ENCODE results near the gene RREB1. TPM values are rescaled to one million over a fixed set of nuclear protein-coding genes. Genes with fewer than 3 reads are reported as not detected.
A peak's percentile ranks its signal among the peaks of the same experiment; 100 is the strongest.

The RREB1 gene
- total and polyA plus RNA-seq, 5 experiments from 2014 or later: 2.5 to 53.0 (median 5.8) TPM

DNA sequence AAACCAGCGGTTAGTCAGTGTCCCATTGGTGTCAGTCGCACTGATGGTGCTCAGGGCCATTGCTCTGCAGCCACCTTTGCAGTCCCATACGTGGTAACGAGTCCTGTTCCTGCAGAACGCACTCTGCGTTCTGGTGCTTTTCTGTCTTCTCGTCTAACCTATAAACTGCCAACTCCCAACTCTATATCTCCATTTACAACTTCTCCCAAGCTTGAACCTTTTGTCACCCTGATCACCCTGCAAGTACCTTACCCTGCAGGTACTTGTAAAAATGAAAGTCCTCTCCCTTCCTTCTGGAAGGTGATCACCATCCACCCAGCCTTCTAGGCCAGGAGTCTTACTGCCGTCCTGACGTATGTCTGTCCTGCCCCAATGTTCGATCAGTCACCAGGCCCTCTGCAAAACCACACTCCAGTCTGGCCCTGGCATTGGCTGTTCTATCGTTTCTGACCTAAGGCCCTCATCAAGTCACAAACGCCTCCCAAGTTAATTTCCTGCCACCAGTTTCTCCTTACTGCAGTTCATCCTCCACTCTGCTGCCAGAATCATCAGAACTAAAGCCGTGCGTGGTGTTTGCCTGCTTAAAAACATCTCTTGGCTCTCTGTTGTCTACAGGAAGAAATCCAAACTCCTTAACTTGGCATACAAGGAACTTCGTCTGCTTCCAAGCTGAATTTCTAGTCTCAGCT is 7.9 kb downstream of the RREB1 start:
- Mint-ChIP-seq H3K27me3 (no peaks in the 10 kb centered on the region), H3K4me3 (peak overlapping the region in 9 of 10 donors; percentile 32 to 83 (median 59))
- POLR2A ChIA-PET: interaction anchor here (1.2 to 14.0 kb wide), 7 partner anchors 9 to 63 kb away, joined by 3 to 139 read pairs (median 6); no protein-coding TSS in a partner anchor

DNA sequence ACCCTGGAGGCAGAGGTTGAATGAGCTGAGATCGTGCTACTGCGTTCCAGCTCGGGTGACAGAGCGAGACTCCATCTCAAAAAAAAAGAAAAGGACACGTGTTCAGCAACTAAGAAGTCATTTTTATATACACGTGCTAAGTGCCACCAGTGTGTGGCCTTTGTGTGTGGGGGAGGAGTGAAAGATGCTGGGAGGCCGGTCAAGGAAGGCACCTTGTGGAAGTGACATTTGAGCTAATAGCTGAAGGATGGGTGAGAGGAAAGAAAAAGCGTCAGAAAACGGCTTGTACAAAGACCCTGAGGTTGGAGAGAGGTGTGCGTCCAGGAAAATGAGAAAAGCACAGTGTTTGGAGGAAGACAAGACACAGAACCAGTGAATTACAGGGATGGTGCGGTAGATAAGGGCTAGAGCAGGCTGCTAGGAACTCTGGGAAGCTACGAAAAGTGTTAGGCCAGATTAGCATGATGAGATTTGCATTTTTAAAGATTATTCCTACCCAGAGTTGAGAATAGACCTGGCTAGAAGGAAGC is 11.6 kb downstream of the RREB1 start:
- peaks cover 0 to 17% (median 6%) of the 10 kb centered on the region in 3 donors for H3K36me3 Mint-ChIP-seq
- DNase-seq (no peak), ATAC-seq (no peak)
- H3K27ac Mint-ChIP-seq: peak overlapping the region in 9 of 10 donors; percentile 11 to 77 (median 44)
- H3K4me3 Mint-ChIP-seq: peak overlapping the region in 1 of 10 donors; percentile 27
- H3K9me3 Mint-ChIP-seq: no peaks in the 10 kb centered on the region
- POLR2A ChIA-PET: interaction anchor here (1.2 to 14.0 kb wide), 2 partner anchors 8 to 10 kb away, joined by 3 to 139 read pairs; no protein-coding TSS in a partner anchor
- H3K4me1 Mint-ChIP-seq: peaks cover 30 to 73% (median 59%) of the 10 kb centered on the region in 4 donors
- H3K27me3 Mint-ChIP-seq: no peaks in the 10 kb centered on the region

More for the DNA sequence above, 7.9 kb downstream of the RREB1 start:
- no peak for DNase-seq
- H3K36me3 Mint-ChIP-seq: peaks cover 0 to 5% (median 0%) of the 10 kb centered on the region in 3 donors
- ATAC-seq: no peak
- H3K4me1 Mint-ChIP-seq: peaks cover 52 to 85% (median 77%) of the 10 kb centered on the region in 4 donors
- peak overlapping the region; percentile 62 to 96 (median 90) for H3K27ac Mint-ChIP-seq
- no peaks in the 10 kb centered on the region for H3K9me3 Mint-ChIP-seq

DNA sequence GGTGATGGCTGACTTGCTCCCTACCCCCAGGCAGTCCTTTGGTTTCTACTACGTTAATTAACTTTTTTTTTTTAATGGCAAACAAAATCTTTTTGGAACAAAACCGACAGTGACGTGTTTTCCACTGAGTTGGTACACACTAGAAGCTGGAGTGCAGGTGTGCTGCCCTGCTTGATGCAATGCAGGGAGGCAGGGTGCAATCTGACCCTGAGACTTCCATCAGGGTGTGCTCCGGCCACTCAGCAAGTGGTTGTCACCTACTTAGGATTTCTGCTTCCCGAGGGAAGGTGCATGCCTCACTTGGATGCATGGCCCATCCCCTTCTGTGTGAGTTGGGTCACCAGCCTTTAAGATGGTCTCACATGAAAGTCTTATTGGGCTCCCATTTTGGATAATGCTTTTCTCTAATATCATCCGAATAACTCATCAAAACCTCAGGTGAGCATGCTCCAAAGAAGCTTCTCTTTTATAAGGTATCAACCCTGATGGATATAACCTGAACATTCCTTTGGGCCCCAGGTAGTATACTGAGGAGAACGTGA is 14.0 kb downstream of the RREB1 start:
- Mint-ChIP-seq H3K4me3 (no peak overlapping the region), H3K27me3 (no peaks in the 10 kb centered on the region), H3K9me3 (no peaks in the 10 kb centered on the region), H3K4me1 (peaks cover 30 to 71% (median 56%) of the 10 kb centered on the region in 4 donors), H3K36me3 (peaks cover 0 to 23% (median 6%) of the 10 kb centered on the region in 3 donors), H3K27ac (peak overlapping the region in 1 of 10 donors; percentile 23)
- ATAC-seq (no peak), DNase-seq (no peak)
- POLR2A ChIA-PET: interaction anchor here (12.9 kb wide), 1 partner anchor 9 kb away, joined by 139 read pairs; the partner anchor contains the start of gene RREB1

DNA sequence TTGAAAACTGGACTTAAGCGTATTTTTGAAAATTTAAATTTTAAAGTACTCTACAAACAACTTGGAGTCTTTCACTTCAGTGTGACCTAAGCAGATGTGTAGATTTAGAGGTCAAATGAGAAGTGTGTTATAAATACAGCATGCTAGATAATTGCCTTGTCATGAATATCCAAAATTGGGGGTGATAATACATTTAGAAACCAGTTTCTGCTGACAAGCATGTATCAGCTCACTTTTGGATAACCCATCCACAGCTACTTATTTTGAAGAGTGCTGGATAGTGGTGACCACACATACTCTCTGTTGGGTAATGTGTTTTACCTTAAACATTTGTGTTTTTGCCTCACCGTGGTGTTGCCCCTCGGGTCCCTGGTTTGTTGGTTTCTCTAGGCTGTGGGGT is 14.9 kb downstream of the RREB1 start:
- Mint-ChIP-seq H3K27ac (peak overlapping the region in 5 of 10 donors; percentile 4 to 59 (median 40)), H3K36me3 (peaks cover 0 to 23% (median 6%) of the 10 kb centered on the region in 3 donors), H3K4me1 (peaks cover 38 to 73% (median 59%) of the 10 kb centered on the region in 4 donors), H3K4me3 (no peak overlapping the region), H3K27me3 (no peaks in the 10 kb centered on the region), H3K9me3 (no peaks in the 10 kb centered on the region)
- DNase-seq (no peak), ATAC-seq (no peak)
- POLR2A ChIA-PET: interaction anchor here (0.7 to 12.9 kb wide), 2 partner anchors 10 to 35 kb away, joined by 4 to 139 read pairs; partner anchors contain the start of gene RREB1

DNA sequence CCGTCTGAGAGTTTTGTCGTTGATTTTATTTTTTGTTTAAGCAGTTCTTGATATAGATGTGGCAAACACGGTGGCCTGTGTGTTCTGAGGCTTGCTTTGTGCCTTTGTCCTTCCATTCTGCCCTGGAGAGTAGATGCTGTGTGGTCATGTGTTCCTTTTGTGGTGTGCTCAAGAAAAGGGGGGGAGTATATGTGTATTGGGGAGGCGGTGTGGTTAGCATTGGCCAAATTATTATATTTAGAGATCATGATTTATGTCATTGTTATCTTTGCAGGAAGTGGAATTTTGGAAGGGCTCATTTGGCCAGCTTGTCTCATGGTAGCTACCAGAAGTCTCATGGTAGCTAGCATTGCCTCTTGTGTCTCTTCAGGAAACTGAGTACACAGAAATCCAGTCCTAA is 16.4 kb downstream of the RREB1 start:
- peak overlapping the region in 8 of 10 donors; percentile 2 to 74 (median 54) for H3K27ac Mint-ChIP-seq
- DNase-seq: no peak
- POLR2A ChIA-PET: interaction anchor here (1.9 to 12.9 kb wide), 2 partner anchors 11 kb away, joined by 5 to 139 read pairs; partner anchors contain the start of gene RREB1
- no peaks in the 10 kb centered on the region for H3K9me3 Mint-ChIP-seq
- ATAC-seq: no peak
- peak overlapping the region in 2 of 10 donors; percentile 1 to 2 for H3K4me3 Mint-ChIP-seq
- peaks cover 0 to 23% (median 6%) of the 10 kb centered on the region in 3 donors for H3K36me3 Mint-ChIP-seq
- peaks cover 48 to 82% (median 68%) of the 10 kb centered on the region in 4 donors for H3K4me1 Mint-ChIP-seq
- H3K27me3 Mint-ChIP-seq: no peaks in the 10 kb centered on the region

DNA sequence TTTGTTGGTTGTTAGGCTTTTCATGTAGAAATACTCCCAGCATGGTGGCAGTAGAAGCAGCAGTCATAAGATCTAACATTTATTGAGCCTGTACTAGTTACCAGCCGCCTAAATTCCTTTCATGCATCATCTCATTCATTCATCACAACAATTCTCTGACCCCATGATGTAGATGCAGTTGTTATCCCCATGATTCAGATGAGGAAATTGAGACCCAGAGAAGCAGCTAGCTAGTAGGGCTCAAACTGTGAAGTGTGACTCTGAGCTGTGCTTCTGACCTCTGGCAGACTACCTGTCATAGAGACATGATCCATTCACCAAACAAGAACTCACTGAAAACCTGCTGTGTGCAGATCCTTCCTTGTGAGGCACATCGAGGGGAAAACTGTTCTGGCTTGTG is 16.9 kb downstream of the RREB1 start:
- Mint-ChIP-seq H3K4me3 (peak overlapping the region in 2 of 10 donors; percentile 50 to 52), H3K9me3 (no peaks in the 10 kb centered on the region), H3K27ac (peak overlapping the region in 6 of 10 donors; percentile 3 to 70 (median 60)), H3K4me1 (peaks cover 48 to 82% (median 68%) of the 10 kb centered on the region in 4 donors), H3K36me3 (peaks cover 0 to 20% (median 6%) of the 10 kb centered on the region in 3 donors), H3K27me3 (no peaks in the 10 kb centered on the region)
- DNase-seq (no peak), ATAC-seq (no peak)
- POLR2A ChIA-PET: interaction anchor here (1.1 to 12.9 kb wide), 3 partner anchors 10 to 13 kb away, joined by 5 to 139 read pairs (median 5); partner anchors contain the start of gene RREB1

DNA sequence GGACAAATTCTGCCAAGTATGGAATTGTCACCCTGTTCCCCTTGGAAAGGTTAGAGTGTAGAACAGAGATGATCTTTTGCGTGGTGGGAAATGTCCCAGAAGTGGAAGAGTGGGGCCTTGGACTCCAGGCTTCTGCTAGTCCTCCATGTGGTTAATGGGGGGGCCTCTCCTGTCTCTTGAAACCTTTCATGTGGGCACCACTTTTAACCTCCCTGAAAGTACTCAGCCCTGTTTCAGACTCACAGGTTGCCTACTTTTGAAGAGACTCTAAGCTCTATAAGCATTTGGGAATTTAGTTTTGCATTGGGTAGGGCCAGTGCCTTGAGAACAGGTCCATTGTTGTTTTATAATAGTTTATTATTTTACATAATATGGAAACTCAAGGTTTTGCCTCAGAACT is 17.5 kb downstream of the RREB1 start:
- ATAC-seq: peak; percentile 46 to 54
- POLR2A ChIA-PET: interaction anchor here (0.9 to 12.9 kb wide), 4 partner anchors 10 to 466 kb away, joined by 5 to 139 read pairs (median 6); partner anchors contain the start of gene RREB1
- Mint-ChIP-seq H3K36me3 (peaks cover 0 to 22% (median 6%) of the 10 kb centered on the region in 3 donors), H3K27ac (peak overlapping the region in 9 of 10 donors; percentile 20 to 76 (median 56)), H3K27me3 (no peaks in the 10 kb centered on the region), H3K9me3 (no peaks in the 10 kb centered on the region), H3K4me3 (peak overlapping the region in 6 of 10 donors; percentile 21 to 53 (median 50)), H3K4me1 (peaks cover 51 to 83% (median 71%) of the 10 kb centered on the region in 4 donors)
- no peak for DNase-seq

DNA sequence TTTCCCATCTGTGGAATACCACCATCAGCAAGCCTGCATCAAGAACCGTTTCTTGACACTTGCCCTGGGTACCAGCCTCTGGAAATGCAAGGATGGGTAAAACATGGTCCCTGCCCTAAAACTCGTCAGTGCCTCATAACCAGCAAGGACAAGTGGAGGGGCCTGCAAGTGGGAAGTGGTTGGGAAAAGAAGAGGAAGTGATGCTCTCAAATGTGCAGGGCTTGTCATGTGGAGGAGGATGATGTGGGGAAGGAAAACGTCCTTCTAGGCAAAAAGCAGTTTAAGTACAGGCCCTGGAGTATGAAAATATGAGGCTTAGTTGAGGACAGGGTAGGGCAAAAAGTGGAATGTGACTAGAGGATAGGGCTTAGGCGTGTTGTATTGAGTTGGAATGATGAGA is 19.0 kb downstream of the RREB1 start:
- Mint-ChIP-seq H3K4me3 (peak overlapping the region in 7 of 10 donors; percentile 14 to 77 (median 61)), H3K4me1 (peaks cover 56 to 90% (median 78%) of the 10 kb centered on the region in 4 donors), H3K9me3 (no peaks in the 10 kb centered on the region), H3K27me3 (no peaks in the 10 kb centered on the region), H3K27ac (peak overlapping the region in 9 of 10 donors; percentile 7 to 96 (median 87)), H3K36me3 (peaks cover 0 to 22% (median 6%) of the 10 kb centered on the region in 3 donors)
- DNase-seq: no peak
- POLR2A ChIA-PET: interaction anchor here (0.6 to 12.9 kb wide), 2 partner anchors 14 to 96 kb away, joined by 6 to 139 read pairs; partner anchors contain the start of gene RREB1
- ATAC-seq: no peak

DNA sequence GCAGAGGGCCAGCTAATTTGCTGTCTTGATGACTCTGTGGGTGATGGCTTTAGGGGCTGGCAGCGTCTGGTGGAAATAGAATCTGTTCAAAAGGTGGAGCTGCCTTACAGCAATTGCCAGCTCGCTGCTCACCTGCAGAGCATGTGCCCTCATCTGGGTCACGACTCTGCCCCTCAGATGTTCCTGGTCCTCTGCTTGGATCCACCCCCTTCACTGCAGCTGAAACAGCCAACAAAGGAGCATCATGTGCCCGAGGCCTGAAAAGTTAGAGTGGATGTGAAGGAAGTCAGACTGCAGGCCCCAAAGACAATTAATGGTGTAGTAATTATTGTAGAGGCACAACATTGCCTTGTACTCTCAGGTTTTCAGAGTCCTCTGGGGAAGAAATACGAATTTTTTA is 19.9 kb downstream of the RREB1 start:
- H3K4me1 Mint-ChIP-seq: peaks cover 58 to 90% (median 84%) of the 10 kb centered on the region in 4 donors
- H3K4me3 Mint-ChIP-seq: peak overlapping the region in 9 of 10 donors; percentile 36 to 81 (median 63)
- POLR2A ChIA-PET: interaction anchor here (3.3 to 12.9 kb wide), 2 partner anchors 10 to 15 kb away, joined by 11 to 139 read pairs; partner anchors contain the start of gene RREB1
- no peak for DNase-seq
- ATAC-seq: no peak
- H3K9me3 Mint-ChIP-seq: no peaks in the 10 kb centered on the region
- peaks cover 0 to 19% (median under 1%) of the 10 kb centered on the region in 3 donors for H3K36me3 Mint-ChIP-seq
- H3K27me3 Mint-ChIP-seq: no peaks in the 10 kb centered on the region
- peak overlapping the region; percentile 43 to 96 (median 89) for H3K27ac Mint-ChIP-seq

DNA sequence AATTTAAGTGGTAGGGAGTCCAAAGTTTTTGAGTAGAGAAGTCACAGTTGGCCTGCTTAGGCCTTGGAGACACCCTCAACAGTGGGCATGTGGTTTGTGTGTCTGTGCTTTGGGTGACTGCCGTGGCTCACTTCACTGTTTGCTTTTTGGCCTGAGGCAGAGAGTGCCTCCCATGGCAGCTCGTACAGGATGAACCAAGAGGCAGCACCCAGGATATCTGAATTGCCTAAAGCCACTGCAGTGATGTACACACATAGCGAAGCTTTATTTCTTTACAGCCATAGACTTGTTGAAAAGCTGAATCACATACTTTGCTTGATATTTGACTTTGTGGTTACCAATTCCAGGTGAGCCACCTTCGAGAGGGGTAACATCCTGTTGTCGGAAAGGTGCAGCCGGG is 21.6 kb downstream of the RREB1 start:
- H3K27ac Mint-ChIP-seq: peak overlapping the region; percentile 72 to 96 (median 90)
- no peaks in the 10 kb centered on the region for H3K9me3 Mint-ChIP-seq
- peak overlapping the region in 9 of 10 donors; percentile 36 to 77 (median 66) for H3K4me3 Mint-ChIP-seq
- no peaks in the 10 kb centered on the region for H3K27me3 Mint-ChIP-seq
- peaks cover 58 to 90% (median 85%) of the 10 kb centered on the region in 4 donors for H3K4me1 Mint-ChIP-seq
- POLR2A ChIA-PET: interaction anchor here (0.5 to 12.9 kb wide), 5 partner anchors 8 to 1255 kb away, joined by 3 to 139 read pairs (median 4); partner anchors contain the start of gene RREB1
- H3K36me3 Mint-ChIP-seq: peaks cover 0 to 15% (median 0%) of the 10 kb centered on the region in 3 donors
- DNase-seq (no peak), ATAC-seq (peak; percentile 48 to 50)

DNA sequence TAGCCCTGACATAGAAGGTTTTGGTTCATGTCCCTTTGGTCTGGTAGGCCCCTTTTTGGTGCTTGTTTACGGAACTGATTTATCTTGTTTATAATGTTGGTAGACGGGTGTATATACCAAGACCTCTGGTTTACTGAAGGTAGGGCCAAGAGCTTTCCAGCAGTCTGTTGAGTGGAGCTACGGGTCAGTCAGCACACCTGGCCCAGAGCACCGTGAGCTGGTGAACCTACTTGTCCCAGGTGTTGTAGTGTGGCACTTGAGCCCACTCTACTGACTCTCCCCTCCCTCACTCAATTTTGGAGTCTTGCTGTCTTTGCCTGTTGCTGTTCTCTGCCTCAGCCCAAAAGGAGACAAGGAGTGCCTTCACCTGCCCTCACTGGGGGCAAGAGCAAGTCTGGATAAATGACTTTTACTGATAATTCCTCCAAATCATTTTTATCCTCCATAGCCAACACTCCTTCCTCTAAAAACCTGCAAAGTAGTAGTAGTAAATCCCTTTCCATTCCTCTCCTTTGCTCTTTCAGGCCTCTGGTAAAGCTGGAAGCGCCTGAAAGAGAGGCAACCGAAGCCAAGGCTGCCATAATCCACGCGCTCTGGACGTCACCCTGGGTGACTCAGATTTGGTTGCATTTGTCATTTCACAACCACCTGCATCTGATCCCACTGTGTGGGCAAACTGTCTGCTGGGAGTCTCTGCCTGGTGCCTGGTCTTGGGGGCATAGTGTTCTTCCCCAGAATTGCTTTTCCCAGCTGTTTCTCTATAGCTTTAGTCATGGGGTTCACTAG is 22.2 kb downstream of the RREB1 start:
- H3K27me3 Mint-ChIP-seq: no peaks in the 10 kb centered on the region

More for the DNA sequence above, 22.2 kb downstream of the RREB1 start:
- no peak for ATAC-seq
- DNase-seq: no peak
- POLR2A ChIA-PET: interaction anchor here (0.7 to 12.9 kb wide), 4 partner anchors 7 to 336 kb away, joined by 3 to 139 read pairs (median 8); partner anchors contain the start of gene RREB1
- H3K4me1 Mint-ChIP-seq: peaks cover 52 to 90% (median 82%) of the 10 kb centered on the region in 4 donors
- H3K4me3 Mint-ChIP-seq: peak overlapping the region in 9 of 10 donors; percentile 36 to 77 (median 66)
- H3K9me3 Mint-ChIP-seq: no peaks in the 10 kb centered on the region
- peak overlapping the region; percentile 45 to 96 (median 90) for H3K27ac Mint-ChIP-seq
- peaks cover 0 to 15% (median 0%) of the 10 kb centered on the region in 3 donors for H3K36me3 Mint-ChIP-seq
